Stimulated activated CD8-positive, alpha-beta memory T cell treated with anti-CD3 and anti-CD28 coated beads, Interleukin-12 subunit alpha, Interleukin-12 subunit beta, amount 100 ng/mL, for 1 hour (primary cell): ENCODE results near the gene USP17L29.
A peak's percentile ranks its signal among the peaks of the same experiment; 100 is the strongest.
"Not testable (repeated sequence)": the region's sequence is repeated elsewhere in the genome, so short reads cannot be mapped to it uniquely, and the experiment has no call there.

Experiments used
- DNase-seq: peaks from one replicate; pipeline ENCODE4 v3.0.0-alpha.2; 2020; ENCODE audit warnings: low read depth

USP17L29 gene, protein sequence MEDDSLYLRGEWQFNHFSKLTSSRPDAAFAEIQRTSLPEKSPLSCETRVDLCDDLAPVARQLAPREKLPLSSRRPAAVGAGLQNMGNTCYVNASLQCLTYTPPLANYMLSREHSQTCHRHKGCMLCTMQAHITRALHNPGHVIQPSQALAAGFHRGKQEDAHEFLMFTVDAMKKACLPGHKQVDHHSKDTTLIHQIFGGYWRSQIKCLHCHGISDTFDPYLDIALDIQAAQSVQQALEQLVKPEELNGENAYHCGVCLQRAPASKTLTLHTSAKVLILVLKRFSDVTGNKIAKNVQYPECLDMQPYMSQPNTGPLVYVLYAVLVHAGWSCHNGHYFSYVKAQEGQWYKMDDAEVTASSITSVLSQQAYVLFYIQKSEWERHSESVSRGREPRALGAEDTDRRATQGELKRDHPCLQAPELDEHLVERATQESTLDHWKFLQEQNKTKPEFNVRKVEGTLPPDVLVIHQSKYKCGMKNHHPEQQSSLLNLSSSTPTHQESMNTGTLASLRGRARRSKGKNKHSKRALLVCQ

DNA sequence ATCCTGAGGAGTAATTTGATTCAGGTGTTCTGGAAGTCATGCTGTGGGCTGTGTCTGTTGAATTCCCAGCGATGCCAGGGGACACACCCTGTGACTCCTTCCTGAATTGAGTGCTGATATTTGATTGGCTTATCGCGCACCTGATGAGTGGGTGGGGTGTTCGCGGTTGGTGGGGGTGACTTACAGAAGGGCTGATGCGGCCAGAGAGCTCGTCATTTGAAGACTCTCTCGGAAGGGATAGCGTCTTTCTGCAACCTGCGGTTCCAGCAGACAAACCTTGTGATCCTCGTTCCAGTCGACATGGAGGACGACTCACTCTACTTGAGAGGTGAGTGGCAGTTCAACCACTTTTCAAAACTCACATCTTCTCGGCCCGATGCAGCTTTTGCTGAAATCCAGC is at the start of gene USP17L29:
Gene USP17L29 (plus strand): TSS at position 301 of the 400 bp plus-strand sequence. CDS start 0 bp downstream, at position 301.
- DNase-seq = not testable (repeated sequence)

DNA sequence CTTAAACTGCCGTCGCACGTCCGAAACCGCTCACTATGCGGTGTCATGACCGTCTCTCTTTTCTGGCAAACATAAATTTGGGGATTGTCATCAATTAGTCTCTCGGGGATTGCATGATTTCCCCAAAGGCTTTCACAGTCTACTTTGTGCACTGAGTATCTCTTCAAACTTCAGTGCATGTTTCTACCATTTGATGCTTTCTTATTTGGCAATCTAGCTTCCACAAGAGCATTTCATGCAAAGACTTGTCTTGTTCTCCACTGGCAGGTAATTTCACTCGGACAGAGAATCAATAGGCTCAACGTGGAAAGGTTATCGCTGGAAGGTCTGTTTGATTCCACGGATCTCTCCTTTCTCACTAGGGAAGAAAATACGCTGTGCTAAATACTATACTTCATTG is 29.2 kb upstream of the USP17L29 start:
- not testable (repeated sequence) for DNase-seq

GRCh38 chr4:9324865-9325264 is 28.6 kb upstream of the USP17L29 start, which contains the start of gene USP17L24:
TSS of gene USP17L24 (plus strand) at chr4:9325165. CDS start at chr4:9325165, 0 bp downstream.
- not testable (repeated sequence) for DNase-seq

DNA sequence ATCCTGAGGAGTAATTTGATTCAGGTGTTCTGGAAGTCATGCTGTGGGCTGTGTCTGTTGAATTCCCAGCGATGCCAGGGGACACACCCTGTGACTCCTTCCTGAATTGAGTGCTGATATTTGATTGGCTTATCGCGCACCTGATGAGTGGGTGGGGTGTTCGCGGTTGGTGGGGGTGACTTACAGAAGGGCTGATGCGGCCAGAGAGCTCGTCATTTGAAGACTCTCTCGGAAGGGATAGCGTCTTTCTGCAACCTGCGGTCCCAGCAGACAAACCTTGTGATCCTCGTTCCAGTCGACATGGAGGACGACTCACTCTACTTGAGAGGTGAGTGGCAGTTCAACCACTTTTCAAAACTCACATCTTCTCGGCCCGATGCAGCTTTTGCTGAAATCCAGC is 23.8 kb upstream of the USP17L29 start, which contains the start of gene USP17L25:
Gene USP17L25 (plus strand): TSS at position 301 of the 400 bp plus-strand sequence. CDS start 0 bp downstream, at position 301.
- DNase-seq = not testable (repeated sequence)

- not testable (repeated sequence) for DNase-seq
These were observed 19.1 kb upstream of the USP17L29 start, which contains the start of gene USP17L26 for GRCh38 chr4:9334358-9334757. TSS of gene USP17L26 (plus strand) at chr4:9334658. CDS start at chr4:9334658, 0 bp downstream.

DNA sequence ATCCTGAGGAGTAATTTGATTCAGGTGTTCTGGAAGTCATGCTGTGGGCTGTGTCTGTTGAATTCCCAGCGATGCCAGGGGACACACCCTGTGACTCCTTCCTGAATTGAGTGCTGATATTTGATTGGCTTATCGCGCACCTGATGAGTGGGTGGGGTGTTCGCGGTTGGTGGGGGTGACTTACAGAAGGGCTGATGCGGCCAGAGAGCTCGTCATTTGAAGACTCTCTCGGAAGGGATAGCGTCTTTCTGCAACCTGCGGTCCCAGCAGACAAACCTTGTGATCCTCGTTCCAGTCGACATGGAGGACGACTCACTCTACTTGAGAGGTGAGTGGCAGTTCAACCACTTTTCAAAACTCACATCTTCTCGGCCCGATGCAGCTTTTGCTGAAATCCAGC is 14.3 kb upstream of the USP17L29 start, which contains the start of gene USP17L5:
Gene USP17L5 (plus strand): TSS at position 301 of the 400 bp plus-strand sequence. CDS start 0 bp downstream, at position 301.
- not testable (repeated sequence) for DNase-seq

DNA sequence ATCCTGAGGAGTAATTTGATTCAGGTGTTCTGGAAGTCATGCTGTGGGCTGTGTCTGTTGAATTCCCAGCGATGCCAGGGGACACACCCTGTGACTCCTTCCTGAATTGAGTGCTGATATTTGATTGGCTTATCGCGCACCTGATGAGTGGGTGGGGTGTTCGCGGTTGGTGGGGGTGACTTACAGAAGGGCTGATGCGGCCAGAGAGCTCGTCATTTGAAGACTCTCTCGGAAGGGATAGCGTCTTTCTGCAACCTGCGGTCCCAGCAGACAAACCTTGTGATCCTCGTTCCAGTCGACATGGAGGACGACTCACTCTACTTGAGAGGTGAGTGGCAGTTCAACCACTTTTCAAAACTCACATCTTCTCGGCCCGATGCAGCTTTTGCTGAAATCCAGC is 9.6 kb upstream of the USP17L29 start, which contains the start of gene USP17L27:
Gene USP17L27 (plus strand): TSS at position 301 of the 400 bp plus-strand sequence. CDS start 0 bp downstream, at position 301.
- DNase-seq = not testable (repeated sequence)

DNA sequence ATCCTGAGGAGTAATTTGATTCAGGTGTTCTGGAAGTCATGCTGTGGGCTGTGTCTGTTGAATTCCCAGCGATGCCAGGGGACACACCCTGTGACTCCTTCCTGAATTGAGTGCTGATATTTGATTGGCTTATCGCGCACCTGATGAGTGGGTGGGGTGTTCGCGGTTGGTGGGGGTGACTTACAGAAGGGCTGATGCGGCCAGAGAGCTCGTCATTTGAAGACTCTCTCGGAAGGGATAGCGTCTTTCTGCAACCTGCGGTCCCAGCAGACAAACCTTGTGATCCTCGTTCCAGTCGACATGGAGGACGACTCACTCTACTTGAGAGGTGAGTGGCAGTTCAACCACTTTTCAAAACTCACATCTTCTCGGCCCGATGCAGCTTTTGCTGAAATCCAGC is 4.8 kb upstream of the USP17L29 start, which contains the start of gene USP17L28:
Gene USP17L28 (plus strand): TSS at position 301 of the 400 bp plus-strand sequence. CDS start 0 bp downstream, at position 301.
- DNase-seq = not testable (repeated sequence)

DNA sequence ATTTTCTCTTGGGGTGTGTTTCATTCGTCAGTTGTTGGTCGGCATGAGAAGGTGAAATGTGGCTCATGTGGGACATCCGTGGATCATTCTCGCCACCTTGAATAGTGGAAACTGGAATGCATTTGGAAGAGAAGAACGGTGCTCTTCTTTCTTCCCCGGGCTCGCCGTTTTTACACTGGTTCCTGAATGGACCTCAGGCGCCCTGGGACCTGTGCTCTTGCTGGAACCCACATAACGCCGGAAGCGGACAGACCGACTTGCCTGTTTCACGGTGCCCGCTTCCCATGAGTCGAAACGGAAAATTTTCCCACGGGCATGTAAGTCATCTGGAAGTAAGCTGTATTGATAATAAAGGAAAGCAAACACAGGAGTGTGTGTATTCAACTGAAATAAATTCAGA is 2.6 kb upstream of the USP17L29 start:
- DNase-seq = not testable (repeated sequence)

DNA sequence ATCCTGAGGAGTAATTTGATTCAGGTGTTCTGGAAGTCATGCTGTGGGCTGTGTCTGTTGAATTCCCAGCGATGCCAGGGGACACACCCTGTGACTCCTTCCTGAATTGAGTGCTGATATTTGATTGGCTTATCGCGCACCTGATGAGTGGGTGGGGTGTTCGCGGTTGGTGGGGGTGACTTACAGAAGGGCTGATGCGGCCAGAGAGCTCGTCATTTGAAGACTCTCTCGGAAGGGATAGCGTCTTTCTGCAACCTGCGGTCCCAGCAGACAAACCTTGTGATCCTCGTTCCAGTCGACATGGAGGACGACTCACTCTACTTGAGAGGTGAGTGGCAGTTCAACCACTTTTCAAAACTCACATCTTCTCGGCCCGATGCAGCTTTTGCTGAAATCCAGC is 9.4 kb downstream of the USP17L29 start, which contains the start of gene USP17L30:
Gene USP17L30 (plus strand): TSS at position 301 of the 400 bp plus-strand sequence. CDS start 0 bp downstream, at position 301.
- not testable (repeated sequence) for DNase-seq

- not testable (repeated sequence) for DNase-seq
These were observed 26.4 kb downstream of the USP17L29 start for GRCh38 chr4:9379881-9380280.

DNA sequence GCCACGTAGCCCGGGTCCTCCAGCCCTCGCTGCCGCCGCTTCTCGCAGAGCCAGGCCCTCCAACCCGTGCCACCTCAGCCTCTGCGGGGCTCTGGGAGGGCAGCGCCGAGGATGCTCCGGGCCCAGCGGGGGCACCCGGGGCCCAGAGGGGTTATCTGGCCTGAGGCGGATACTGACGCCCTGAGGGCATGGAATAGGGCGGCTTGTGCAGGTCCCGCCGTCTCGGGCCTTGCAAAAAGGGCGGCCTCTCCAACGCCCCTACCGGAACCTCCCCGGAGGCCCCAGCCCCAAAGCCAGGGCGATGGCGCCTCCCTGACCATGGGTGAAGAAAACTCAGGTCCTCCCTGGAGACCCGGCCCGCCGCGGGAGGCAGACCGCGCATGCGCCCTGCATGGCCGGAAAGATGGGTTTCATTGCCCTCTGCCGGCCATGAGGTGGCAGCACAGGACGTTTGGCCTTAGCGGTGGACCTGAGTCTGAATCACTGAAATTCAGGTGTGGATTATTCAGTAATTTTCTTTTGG is 27.6 kb downstream of the USP17L29 start:
- DNase-seq = peak; percentile 26

DNA sequence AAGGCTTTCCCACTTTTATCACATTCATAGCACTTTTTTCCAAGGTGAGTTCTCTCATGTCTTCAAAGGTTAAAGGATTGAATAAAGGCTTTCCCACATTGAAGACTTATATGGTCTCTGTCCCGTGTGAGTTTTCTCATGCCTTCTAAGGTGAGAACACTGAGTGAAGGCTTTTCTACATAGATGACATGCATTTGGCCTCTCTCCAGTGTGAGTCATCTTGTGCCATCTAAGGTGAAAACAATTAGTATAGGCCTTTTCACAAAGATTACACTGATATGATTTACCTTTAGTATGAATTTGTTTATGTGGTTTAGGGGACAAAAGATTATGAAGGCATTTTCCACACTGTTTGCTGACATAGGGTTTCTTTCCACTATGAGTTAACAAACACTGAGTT is 30.7 kb downstream of the USP17L29 start:
- DNase-seq = no peak

DNA sequence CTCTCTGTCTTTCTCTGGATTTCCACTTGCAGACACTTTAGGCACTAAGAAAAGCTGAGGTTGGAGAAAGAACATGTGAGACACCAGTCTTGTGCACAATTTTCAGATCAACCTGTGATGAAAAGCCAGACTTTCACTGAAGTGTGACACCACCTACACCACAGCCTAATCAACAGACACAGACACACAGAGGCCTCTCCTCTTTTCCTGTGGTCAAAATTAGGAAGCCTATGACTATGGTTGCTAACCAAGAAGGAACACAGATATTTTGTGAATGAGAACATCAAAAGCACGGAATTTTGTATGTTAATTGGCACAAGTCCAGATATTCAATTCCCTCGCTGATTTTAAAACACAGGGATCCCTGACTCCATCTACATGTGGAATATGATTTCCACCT is 35.6 kb downstream of the USP17L29 start:
- not testable (repeated sequence) for DNase-seq
